ENCODE data around the gene SCGN. TPM values are rescaled to one million over a fixed set of nuclear protein-coding genes. Genes with fewer than 3 reads are reported as not detected.

The SCGN gene
- total RNA-seq, 4 donors from 2014 or later = 0.30 TPM; not detected in 3

GRCh38 chr6:25695671-25696070 lies 43.7 kb downstream of the SCGN start:
- Histone ChIP-seq H3K27ac (no peak overlapping the region), H3K36me3 (no peaks in the 10 kb centered on the region), H3K4me3 (no peak overlapping the region), H3K9me3 (no peaks in the 10 kb centered on the region), H3K4me1 (no peaks in the 10 kb centered on the region), H3K27me3 (no peaks in the 10 kb centered on the region)
- intact Hi-C loops (cut with DNase I; ENCODE audit: low total_unique reads) = no loop called here
- TF ChIP-seq CTCF (IDR thresholded peaks at IDR 0.05) (no peak), POLR2A (IDR thresholded peaks at IDR 0.05) (no peak)
- DNase-seq = no peak

GRCh38 chr6:25697537-25698340 lies 45.7 kb downstream of the SCGN start:
- DNase-seq = no peak
- H3K4me1 ChIP-seq = no peaks in the 10 kb centered on the region
- no peak overlapping the region for H3K4me3 ChIP-seq
- H3K27ac ChIP-seq = no peak overlapping the region
- TF ChIP-seq CTCF (IDR thresholded peaks at IDR 0.05) (no peak), POLR2A (IDR thresholded peaks at IDR 0.05) (no peak)
- intact Hi-C loops (cut with DNase I; ENCODE audit: low total_unique reads) = no loop called here
- H3K27me3 ChIP-seq = no peaks in the 10 kb centered on the region
- no peaks in the 10 kb centered on the region for H3K9me3 ChIP-seq
- no peaks in the 10 kb centered on the region for H3K36me3 ChIP-seq

- intact Hi-C loops (cut with DNase I; ENCODE audit: low total_unique reads) = no loop called here
These were observed 46.6 kb downstream of the SCGN start for GRCh38 chr6:25698631-25699030.

DNA sequence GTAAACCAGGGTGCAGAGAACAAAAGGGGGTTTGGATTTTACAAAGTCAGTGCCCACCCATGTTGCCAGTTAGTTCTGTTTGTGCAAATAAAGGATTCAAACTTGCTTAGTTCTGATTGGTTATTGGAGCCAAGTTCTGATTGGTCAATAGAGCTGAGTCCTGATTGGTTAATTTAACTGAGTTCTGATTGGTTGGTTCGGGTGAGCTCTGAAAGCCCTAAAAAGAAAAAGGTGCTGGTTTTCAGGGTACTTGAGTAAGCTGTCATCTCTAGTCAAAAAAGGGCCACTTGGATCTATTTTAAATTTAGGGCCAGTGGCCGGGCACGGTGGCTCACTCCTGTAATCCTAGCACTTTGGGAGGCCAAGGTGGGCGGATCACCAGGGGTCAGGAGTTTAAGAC lies 47.6 kb downstream of the SCGN start:
- intact Hi-C loops (cut with DNase I; ENCODE audit: low total_unique reads) = no loop called here
- H3K4me1 ChIP-seq = no peaks in the 10 kb centered on the region
- H3K36me3 ChIP-seq = no peaks in the 10 kb centered on the region
- no peak overlapping the region for H3K4me3 ChIP-seq
- H3K9me3 ChIP-seq = no peaks in the 10 kb centered on the region
- TF ChIP-seq POLR2A (IDR thresholded peaks at IDR 0.05) (no peak), CTCF (IDR thresholded peaks at IDR 0.05) (no peak)
- no peak for DNase-seq
- H3K27me3 ChIP-seq = no peaks in the 10 kb centered on the region
- H3K27ac ChIP-seq = no peak overlapping the region

More at GRCh38 chr6:25698631-25699030, 46.6 kb downstream of the SCGN start:
- H3K36me3 ChIP-seq = no peaks in the 10 kb centered on the region
- H3K9me3 ChIP-seq = no peaks in the 10 kb centered on the region
- DNase-seq = no peak
- H3K4me1 ChIP-seq = no peaks in the 10 kb centered on the region
- TF ChIP-seq POLR2A (IDR thresholded peaks at IDR 0.05) = no peak
- no peak for TF ChIP-seq CTCF (IDR thresholded peaks at IDR 0.05)
- H3K27me3 ChIP-seq = no peaks in the 10 kb centered on the region
- no peak overlapping the region for H3K27ac ChIP-seq
- H3K4me3 ChIP-seq = no peak overlapping the region

GRCh38 chr6:25700761-25701160 lies 48.7 kb downstream of the SCGN start:
- no peaks in the 10 kb centered on the region for H3K36me3 ChIP-seq
- TF ChIP-seq CTCF (IDR thresholded peaks at IDR 0.05) (no peak), POLR2A (IDR thresholded peaks at IDR 0.05) (no peak)
- H3K27ac ChIP-seq = no peak overlapping the region
- H3K9me3 ChIP-seq = no peaks in the 10 kb centered on the region
- DNase-seq = no peak
- no peaks in the 10 kb centered on the region for H3K27me3 ChIP-seq
- H3K4me3 ChIP-seq = no peak overlapping the region
- no peaks in the 10 kb centered on the region for H3K4me1 ChIP-seq
- intact Hi-C loops (cut with DNase I; ENCODE audit: low total_unique reads) = no loop called here
